H1 (cell line): ENCODE data around the gene RRP1. TPM values are rescaled to one million over a fixed set of nuclear protein-coding genes. Genes with fewer than 3 reads are reported as not detected.

Experiments used
- CTCF ChIA-PET: fragments of 300-600 bp; sonication (Branson Sonifier 250); formaldehyde crosslinking; loops from one replicate; lab custom pipeline; 2021; ENCODE audit not compliant: partially characterized antibody; lab: Charles Lee
- POLR2A ChIA-PET: fragments of 300-600 bp; sonication (Branson Sonifier 250); formaldehyde crosslinking; loops from one replicate; lab custom pipeline; 2021; ENCODE audit warnings: inconsistent platforms; ENCODE audit not compliant: partially characterized antibody; lab: Charles Lee
- DNase-seq, 2 experiments: peaks; one replicate each; pipeline versions ENCODE4 v3.0.0 to v3.0.0-alpha.2; 2010 to 2022; ENCODE audit warnings: low spot score in 2 of 2, low read depth in 1 of 2, mixed read lengths in 1 of 2
- FAIRE-seq: peaks from 2 replicates; lab custom pipeline; 2011; peaks lifted over from hg19 to GRCh38; lab: Jason Lieb, UNC
- H2AFZ ChIP-seq: 2 replicates; pipeline ENCODE4 v1.8.1; 2012; ENCODE audit warnings: low read length, inconsistent platforms
- H2AK5ac ChIP-seq: 2 replicates; pipeline ENCODE4 v1.6.1; 2013; ENCODE audit warnings: low read depth, low read length
- H2BK120ac ChIP-seq: replicated peaks from 2 replicates; pipeline ENCODE3; 2013; ENCODE audit warnings: low read depth, low read length, inconsistent platforms
- H2BK12ac ChIP-seq: 2 replicates; pipeline ENCODE4 v1.6.1; 2013; ENCODE audit warnings: low read depth, low read length
- H2BK15ac ChIP-seq: 2 replicates; pipeline ENCODE4 v1.6.1; 2013; ENCODE audit warnings: low read length
- H2BK20ac ChIP-seq: 2 replicates; pipeline ENCODE4 v1.6.1; 2013; ENCODE audit warnings: low read length
- H2BK5ac ChIP-seq: 2 replicates; pipeline ENCODE4 v1.6.1; 2013; ENCODE audit warnings: low read depth, low read length
- H3K14ac ChIP-seq: 2 replicates; pipeline ENCODE4 v1.6.1; 2013; ENCODE audit warnings: inconsistent platforms; ENCODE audit not compliant: insufficient read length
- H3K18ac ChIP-seq: 2 replicates; pipeline ENCODE4 v1.6.1; 2013; ENCODE audit warnings: low read length; ENCODE audit errors: extremely low read depth
- H3K23ac ChIP-seq: 2 replicates; pipeline ENCODE4 v1.6.1; 2013; ENCODE audit warnings: inconsistent platforms; ENCODE audit not compliant: insufficient read length
- H3K23me2 ChIP-seq: 2 replicates; pipeline ENCODE4 v1.6.1; 2013; ENCODE audit warnings: low read depth, low read length
- H3K27ac ChIP-seq: 2 replicates; pipeline ENCODE4 v1.6.1; 2011; ENCODE audit warnings: low read depth, low read length, inconsistent platforms
- H3K27me3 ChIP-seq, 4 experiments: replicated peaks in 1 of 4; 1 replicate in 1 of 4; 2 replicates in 3 of 4; pipeline versions ENCODE4 v1.6.1 to v1.8.1; 2011 to 2013; ENCODE audit warnings: low read length in 3 of 4, mild to moderate bottlenecking in 3 of 4, inconsistent platforms in 2 of 4, mixed read lengths in 2 of 4, moderate library complexity in 1 of 4; ENCODE audit not compliant: control insufficient read depth in 3 of 4, insufficient read depth in 3 of 4; ENCODE audit errors: extremely low read depth in 1 of 4
- H3K36me3 ChIP-seq, 4 experiments: 2 replicates each; pipeline versions ENCODE4 v1.6.1 to v1.8.1; 2011 to 2013; ENCODE audit warnings: mild to moderate bottlenecking in 4 of 4, low read length in 3 of 4, moderate library complexity in 2 of 4, control low read depth in 1 of 4, inconsistent platforms in 1 of 4; ENCODE audit not compliant: insufficient read depth in 4 of 4, control insufficient read depth in 2 of 4
- H3K4ac ChIP-seq: replicated peaks from 2 replicates; pipeline ENCODE3; 2013; ENCODE audit warnings: low read length, low read depth, mixed read lengths, inconsistent platforms; ENCODE audit not compliant: insufficient read length
- H3K4me1 ChIP-seq, 4 experiments: replicated peaks in 1 of 4; 1 replicate in 1 of 4; 2 replicates in 3 of 4; pipeline versions ENCODE4 v1.6.1 to v1.8.1; 2011 to 2013; ENCODE audit warnings: low read length in 3 of 4, inconsistent platforms in 2 of 4, mixed read lengths in 1 of 4; ENCODE audit not compliant: insufficient read depth in 4 of 4, control insufficient read depth in 3 of 4
- H3K4me2 ChIP-seq, 2 experiments: 2 replicates each; pipeline versions ENCODE4 v1.6.1 to v1.8.1; 2011 to 2013; ENCODE audit warnings: low read depth in 2 of 2, low read length in 2 of 2, control low read depth in 1 of 2, inconsistent platforms in 1 of 2, mild to moderate bottlenecking in 1 of 2; ENCODE audit not compliant: insufficient read depth in 1 of 2
- H3K4me3 ChIP-seq, 4 experiments: fragments of 200-600, 300-600 bp in 1 of 4; sonication (generic), shearing (Covaris generic), sonication (Bioruptor Twin) in 1 of 4; 2 replicates each; pipeline versions ENCODE4 v1.5.1 to v1.8.1; 2011 to 2016; ENCODE audit warnings: low read length in 4 of 4, low read depth in 3 of 4, control low read depth in 2 of 4, inconsistent platforms in 2 of 4, mild to moderate bottlenecking in 2 of 4, mixed read lengths in 1 of 4, moderate library complexity in 1 of 4; ENCODE audit not compliant: insufficient read depth in 2 of 4; ENCODE audit errors: extremely low read depth in 1 of 4
- H3K56ac ChIP-seq: replicated peaks from 2 replicates; pipeline ENCODE3; 2013; ENCODE audit warnings: low read depth, mild to moderate bottlenecking, mixed read lengths, low read length, inconsistent platforms; ENCODE audit not compliant: insufficient read length
- H3K79me1 ChIP-seq: 2 replicates; pipeline ENCODE4 v1.6.1; 2013; ENCODE audit warnings: low read depth, low read length, control low read depth
- H3K79me2 ChIP-seq, 2 experiments: 2 replicates each; pipeline versions ENCODE4 v1.6.1 to v1.8.1; 2012 to 2013; ENCODE audit warnings: low read length in 2 of 2, mild to moderate bottlenecking in 2 of 2, inconsistent platforms in 1 of 2; ENCODE audit not compliant: insufficient read depth in 2 of 2, control insufficient read depth in 1 of 2
- H3K9ac ChIP-seq, 4 experiments: replicated peaks in 1 of 4; 1 replicate in 1 of 4; 2 replicates in 3 of 4; pipeline versions ENCODE4 v1.6.1 to v1.8.1; 2011 to 2013; ENCODE audit warnings: low read depth in 3 of 4, low read length in 3 of 4, control low read depth in 2 of 4, mild to moderate bottlenecking in 2 of 4, moderate library complexity in 2 of 4, inconsistent platforms in 1 of 4; ENCODE audit errors: extremely low read depth in 1 of 4
- H3K9me3 ChIP-seq, 2 experiments: 2 replicates each; pipeline versions ENCODE4 v1.6.1 to v1.8.1; 2012 to 2013; ENCODE audit warnings: mild to moderate bottlenecking in 2 of 2, moderate library complexity in 2 of 2, control low read depth in 1 of 2, inconsistent platforms in 1 of 2, low read depth in 1 of 2, low read length in 1 of 2, mixed read lengths in 1 of 2; ENCODE audit not compliant: insufficient read depth in 2 of 2
- H4K20me1 ChIP-seq, 2 experiments: replicated peaks in 1 of 2; 2 replicates each; pipeline versions ENCODE3 to v1.8.1; 2011 to 2013; ENCODE audit warnings: inconsistent platforms in 2 of 2, low read length in 2 of 2, mild to moderate bottlenecking in 1 of 2; ENCODE audit not compliant: insufficient read depth in 2 of 2, control insufficient read depth in 1 of 2
- H4K5ac ChIP-seq: 2 replicates; pipeline ENCODE4 v1.6.1; 2013; ENCODE audit warnings: low read length, low read depth, mixed read lengths, inconsistent platforms; ENCODE audit not compliant: insufficient read length
- H4K8ac ChIP-seq: 2 replicates; pipeline ENCODE4 v1.8.0; 2013; ENCODE audit warnings: mild to moderate bottlenecking, moderate library complexity, low read length, inconsistent platforms; ENCODE audit not compliant: insufficient read depth; ENCODE audit errors: extremely low read depth
- H4K91ac ChIP-seq: replicated peaks from 2 replicates; pipeline ENCODE3; 2013; ENCODE audit warnings: low read length, mixed read lengths, inconsistent platforms; ENCODE audit not compliant: insufficient read length
- GABPA ChIP-seq: IDR thresholded peaks from 2 replicates; pipeline ENCODE4 v1.6.1; 2011; ENCODE audit warnings: mild to moderate bottlenecking, low read length, moderate library complexity, borderline replicate concordance; ENCODE audit not compliant: insufficient read depth
- JUN ChIP-seq: IDR thresholded peaks from 2 replicates; pipeline ENCODE4 v1.6.1; 2011; ENCODE audit warnings: low read depth, mild to moderate bottlenecking, improper control_type of control experiment, low read length
- POLR2A ChIP-seq, 2 experiments: IDR thresholded peaks; 1 replicate in 1 of 2; 2 replicates in 1 of 2; pipeline ENCODE4 v1.6.1; 2011; ENCODE audit warnings: low read depth in 2 of 2, low read length in 2 of 2, mild to moderate bottlenecking in 2 of 2; ENCODE audit errors: control extremely low read depth in 1 of 2
- POLR2AphosphoS5 ChIP-seq: IDR thresholded peaks from 2 replicates; pipeline ENCODE4 v1.6.1; 2011; ENCODE audit warnings: low read depth, low read length
- USF2 ChIP-seq: IDR thresholded peaks from 2 replicates; pipeline ENCODE4 v1.6.1; 2011; ENCODE audit warnings: low read length, improper control_type of control experiment
- WGBS, 2 experiments: shearing (Covaris generic) in 1 of 2; methylation state at CpG; one replicate each; pipeline versions ENCODE4 v1.1.6 to v1.1.7; 2013 to 2015; ENCODE audit warnings: low lambda C conversion rate in 2 of 2, mixed read lengths in 2 of 2, inconsistent platforms in 1 of 2, low coverage in 1 of 2, missing lambda C conversion rate in 1 of 2; ENCODE audit not compliant: insufficient replicate concordance in 2 of 2, insufficient coverage in 1 of 2, insufficient read length in 1 of 2; ENCODE audit errors: extremely low coverage in 1 of 2, missing lambda C conversion rate in 1 of 2; 5-methylcytosine and 5-hydroxymethylcytosine counted together
- polyA plus RNA-seq, 7 experiments: library from polyadenylated mRNA; depleted of rRNA in 3 of 7; stranded (reverse) in 5 of 7; unstranded in 2 of 7; fragments of >200 nt in 5 of 7; fragments of 200-250 nt in 2 of 7; gene quantifications; 1 replicate in 5 of 7; 2 replicates in 1 of 7; 4 replicates in 1 of 7; pipeline versions ENCODE4 v1.2.1 to v1.2.3, GENCODE V29; 2011 to 2013; ENCODE audit warnings: missing spikeins in 2 of 7, mixed read lengths in 2 of 7
- total RNA-seq: library from RNA; stranded (reverse); fragmentation: NEBNext Ultra II Directional; extraction: Animal tissue kit (Norgen Biotek cat#: 25700); gene quantifications from 2 replicates; pipeline ENCODE4 v1.2.1, GENCODE V29; 2021

RRP1 gene
- total and polyA plus RNA-seq, 2 of the 8 experiments (the other 6 are each of a cell fraction or from before 2014, with no cell fraction given), result 11.6 to 55.2 TPM

DNA sequence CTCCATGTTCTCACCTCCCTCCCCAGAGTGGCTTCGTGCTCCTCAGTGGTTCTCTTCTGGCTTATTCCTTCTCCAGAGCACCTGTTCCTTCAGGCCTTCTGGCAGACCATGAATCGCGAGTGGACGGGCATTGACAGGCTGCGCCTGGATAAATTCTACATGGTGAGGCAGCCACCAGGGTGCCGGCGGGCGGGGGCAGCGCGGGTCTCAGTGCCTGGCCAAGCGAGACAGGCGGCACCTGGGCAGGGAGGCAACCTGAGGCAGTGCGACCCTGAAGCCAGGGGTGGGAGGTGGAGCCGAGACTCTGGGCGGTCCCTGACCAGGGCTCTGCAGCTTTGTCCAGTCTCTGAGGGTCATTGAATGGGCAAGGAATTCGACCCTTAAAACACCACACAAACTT, 3.9 kb downstream of the RRP1 start:
- Histone ChIP-seq H3K23ac (no peak overlapping the region), H3K14ac (no peak overlapping the region), H3K4me1 (peaks cover 0 to 12% (median 3%) of the 10 kb centered on the region in 4 experiments; a peak in 3 of 7 replicates), H4K91ac (no peak overlapping the region), H2BK20ac (no peak overlapping the region), H3K36me3 (peaks cover 46 to 73% (median 61%) of the 10 kb centered on the region in 4 experiments), H3K4me2 (no peak overlapping the region), H3K56ac (no peak overlapping the region), H2AK5ac (no peak overlapping the region), H3K9ac (no peak overlapping the region), H3K4ac (no peak overlapping the region), H2BK15ac (no peak overlapping the region), H4K8ac (no peak overlapping the region)
- ChIA-PET CTCF (interaction anchor here (0.8 to 1.7 kb wide), 3 partner anchors 17 to 145 kb away, joined by 3 to 4 read pairs (median 4); no protein-coding TSS in a partner anchor), POLR2A (interaction anchor here (1.1 to 7.6 kb wide), 2 partner anchors 8 to 15 kb away, joined by 5 to 80 read pairs; no protein-coding TSS in a partner anchor)
- WGBS, 2 experiments, result 97% methylated on average over 15 of the region's 16 CpGs; no CpG with 5 or more reads in 1 of the 2 experiments
- TF ChIP-seq POLR2A (IDR thresholded peaks at IDR 0.05; ENCODE audit: control extremely low read depth in 1 of 2, low read depth in 2 of 2, low read length in 2 of 2) (no peak), GABPA (no peak), USF2 (no peak), JUN (no peak), POLR2AphosphoS5 (no peak)
- TF ChIP-seq, all 59 proteins: peak for 0
- H2BK120ac ChIP-seq, result no peak overlapping the region
- H2AFZ ChIP-seq, result no peak overlapping the region
- no peak overlapping the region for H2BK12ac ChIP-seq
- peaks cover 26% of the 10 kb centered on the region for H3K79me1 ChIP-seq
- H3K79me2 ChIP-seq, result peaks cover 11 to 47% of the 10 kb centered on the region in 2 experiments
- no peak overlapping the region for H2BK5ac ChIP-seq
- H3K4me3 ChIP-seq, result no peak overlapping the region
- no peaks in the 10 kb centered on the region for H3K27me3 ChIP-seq
- peaks cover 12 to 20% of the 10 kb centered on the region in 2 experiments for H4K20me1 ChIP-seq
- FAIRE-seq, result no peak
- no peaks in the 10 kb centered on the region for H3K9me3 ChIP-seq
- no peak overlapping the region for H3K18ac ChIP-seq
- peaks cover 5% of the 10 kb centered on the region; the same call in 1 of the 2 replicates for H3K23me2 ChIP-seq
- no peak for DNase-seq
- H3K27ac ChIP-seq, result no peak overlapping the region
- no peak overlapping the region for H4K5ac ChIP-seq
